GM18526 (cell line): ENCODE data around the gene RUSF1.

Source experiments
- POLR2A ChIP-seq: IDR thresholded peaks from 3 replicates; pipeline ENCODE4 v1.6.1; 2011; ENCODE audit not compliant: insufficient read length; ENCODE audit errors: extremely low read depth

RUSF1 gene

GRCh38 chr16:31467151-31467773 is 40.9 kb downstream of the RUSF1 start:
- TF ChIP-seq POLR2A: no peak

DNA sequence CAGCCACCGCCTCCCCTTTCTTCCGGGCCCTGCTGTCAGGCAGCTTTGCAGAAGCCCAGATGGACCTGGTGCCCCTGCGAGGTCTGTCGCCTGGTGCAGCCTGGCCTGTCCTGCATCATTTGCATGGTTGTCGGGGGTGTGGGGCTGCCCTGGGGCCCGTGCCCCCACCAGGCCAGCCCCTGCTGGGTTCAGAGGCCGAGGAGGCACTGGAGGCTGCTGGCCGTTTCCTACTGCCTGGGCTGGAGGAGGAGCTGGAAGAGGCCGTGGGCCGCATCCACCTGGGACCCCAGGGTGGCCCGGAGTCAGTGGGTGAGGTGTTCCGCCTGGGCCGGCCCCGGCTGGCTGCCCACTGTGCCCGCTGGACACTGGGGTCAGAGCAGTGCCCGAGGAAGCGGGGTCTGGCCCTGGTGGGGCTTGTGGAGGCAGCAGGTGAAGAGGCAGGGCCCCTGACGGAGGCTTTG is 41.8 kb downstream of the RUSF1 start:
- no peak for TF ChIP-seq POLR2A

DNA sequence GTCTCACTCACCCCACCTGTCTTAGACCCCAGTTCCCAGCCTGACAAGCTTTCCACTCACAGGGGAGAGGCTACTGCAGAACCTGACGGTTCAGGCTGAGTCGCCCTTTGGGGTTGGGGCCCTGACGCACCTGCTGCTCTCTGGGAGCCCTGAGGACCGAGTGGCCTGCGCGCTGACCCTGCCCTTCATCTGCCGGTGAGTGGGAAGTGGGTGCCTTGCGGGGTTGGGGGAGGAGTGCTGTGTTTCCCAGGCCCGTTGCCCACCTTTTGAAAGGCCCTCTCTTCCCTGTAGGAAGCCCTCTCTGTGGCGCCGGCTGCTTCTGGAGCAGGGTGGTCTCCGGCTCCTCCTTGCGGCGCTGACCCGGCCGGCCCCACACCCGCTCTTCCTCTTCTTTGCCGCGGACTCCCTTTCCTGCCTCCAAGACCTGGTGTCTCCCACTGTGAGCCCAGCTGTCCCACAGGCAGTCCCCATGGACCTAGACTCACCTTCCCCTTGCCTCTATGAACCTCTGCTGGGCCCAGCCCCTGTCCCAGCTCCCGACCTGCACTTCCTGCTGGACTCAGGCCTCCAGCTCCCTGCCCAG is 42.3 kb downstream of the RUSF1 start:
- TF ChIP-seq POLR2A: no peak

DNA sequence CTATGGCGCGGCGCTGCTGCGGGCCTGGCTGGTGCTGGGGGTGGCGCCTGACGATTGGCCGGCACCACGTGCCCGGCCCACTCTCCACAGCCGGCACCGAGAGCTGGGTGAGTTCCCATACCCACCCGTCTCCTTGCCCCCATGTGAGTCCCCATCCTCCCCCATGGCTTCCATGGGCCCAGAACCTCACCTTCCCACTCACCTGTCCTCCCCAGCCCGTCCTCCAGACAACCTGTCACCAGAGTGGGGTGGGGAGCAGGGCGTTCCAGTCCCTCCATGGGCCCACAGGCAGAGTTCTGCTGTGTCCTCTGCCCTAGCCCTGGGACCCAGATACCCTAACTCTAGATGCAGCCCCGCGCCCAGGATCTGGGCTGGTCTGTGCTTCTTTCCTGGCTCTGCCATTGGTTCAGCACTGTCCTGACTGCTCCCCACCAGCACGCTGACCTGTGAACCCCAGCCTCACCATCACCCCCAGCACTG is 43.4 kb downstream of the RUSF1 start:
- no peak for TF ChIP-seq POLR2A

DNA sequence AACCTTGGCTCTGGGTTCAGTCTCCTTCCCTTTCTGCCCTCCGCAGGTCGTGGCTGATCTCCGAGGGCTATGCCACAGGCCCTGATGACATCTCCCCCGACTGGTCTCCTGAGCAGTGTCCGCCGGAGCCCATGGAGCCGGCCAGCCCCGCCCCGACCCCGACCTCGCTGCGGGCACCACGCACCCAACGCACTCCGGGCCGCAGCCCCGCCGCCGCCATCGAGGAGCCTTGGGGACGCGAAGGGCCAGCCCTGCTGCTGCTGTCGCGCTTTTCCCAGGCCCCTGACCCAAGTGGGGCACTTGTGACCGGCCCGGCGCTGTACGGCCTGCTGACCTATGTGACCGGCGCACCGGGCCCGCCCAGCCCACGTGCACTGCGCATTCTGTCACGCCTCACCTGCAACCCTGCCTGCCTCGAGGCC is 43.8 kb downstream of the RUSF1 start:
- no peak for TF ChIP-seq POLR2A

GRCh38 chr16:31461921-31462804 is 46.0 kb downstream of the RUSF1 start:
- TF ChIP-seq POLR2A: no peak

DNA sequence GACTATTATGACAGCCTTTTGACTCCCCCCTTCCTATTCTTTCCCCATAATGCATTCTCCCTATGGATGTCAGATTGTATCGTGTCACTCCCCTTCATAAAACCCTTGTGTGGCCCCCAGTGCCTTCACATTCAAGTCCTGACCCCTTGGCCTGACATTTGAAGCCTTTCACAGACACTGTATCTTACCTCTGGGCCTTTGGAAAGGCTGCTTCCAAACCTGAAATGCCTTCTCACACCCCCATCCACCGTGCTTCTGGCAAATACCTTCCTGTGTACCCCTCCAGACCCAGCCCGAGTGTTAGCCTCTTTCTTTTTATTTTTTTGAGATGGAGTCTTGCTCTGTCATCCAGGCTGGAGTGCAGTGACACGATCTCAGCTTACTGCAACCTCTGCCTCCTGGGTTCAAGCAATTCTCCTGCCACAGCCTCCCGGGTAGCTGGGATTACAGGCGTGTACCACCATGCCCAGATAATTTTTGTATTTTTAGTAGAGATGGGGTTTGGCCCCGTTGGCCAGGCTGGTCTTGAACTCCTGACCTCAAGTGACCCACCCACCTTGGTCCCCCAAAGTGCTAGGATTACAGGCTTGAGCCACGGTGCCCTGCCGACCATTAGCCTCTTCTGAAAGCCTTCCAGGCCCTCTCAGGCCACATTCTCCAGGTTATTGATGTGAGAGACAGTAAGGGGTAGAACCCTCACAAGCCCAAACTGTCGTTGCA is 46.8 kb downstream of the RUSF1 start:
- no peak for TF ChIP-seq POLR2A

DNA sequence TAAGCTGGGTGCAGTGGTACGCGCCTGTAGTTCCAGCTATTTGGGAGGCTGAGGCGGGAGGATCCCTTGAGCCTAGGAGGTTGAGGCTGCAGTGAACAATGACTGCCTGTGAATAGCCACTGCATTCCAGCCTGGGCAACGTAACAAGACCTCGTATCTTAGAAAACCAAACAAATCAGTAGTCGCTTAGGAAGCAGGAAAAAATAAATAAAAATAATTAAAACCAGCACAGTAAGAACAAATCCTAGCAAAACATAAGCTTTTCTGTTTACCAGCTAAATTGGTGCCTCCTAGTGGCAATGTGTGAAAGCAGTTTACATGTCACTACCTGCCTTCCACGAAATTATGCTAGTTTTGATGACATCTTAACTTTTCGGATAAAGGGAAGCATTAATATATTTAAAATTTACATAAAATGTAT is 47.6 kb downstream of the RUSF1 start:
- no peak for TF ChIP-seq POLR2A

GRCh38 chr16:31459687-31460581 is 48.3 kb downstream of the RUSF1 start:
- no peak for TF ChIP-seq POLR2A

GRCh38 chr16:31458844-31459686 is 49.1 kb downstream of the RUSF1 start, which contains the start of gene ARMC5:
TSS of gene ARMC5 (plus strand) at chr16:31459501. CDS start at chr16:31459525, 24 bp downstream.
- peak; percentile 86 for TF ChIP-seq POLR2A

DNA sequence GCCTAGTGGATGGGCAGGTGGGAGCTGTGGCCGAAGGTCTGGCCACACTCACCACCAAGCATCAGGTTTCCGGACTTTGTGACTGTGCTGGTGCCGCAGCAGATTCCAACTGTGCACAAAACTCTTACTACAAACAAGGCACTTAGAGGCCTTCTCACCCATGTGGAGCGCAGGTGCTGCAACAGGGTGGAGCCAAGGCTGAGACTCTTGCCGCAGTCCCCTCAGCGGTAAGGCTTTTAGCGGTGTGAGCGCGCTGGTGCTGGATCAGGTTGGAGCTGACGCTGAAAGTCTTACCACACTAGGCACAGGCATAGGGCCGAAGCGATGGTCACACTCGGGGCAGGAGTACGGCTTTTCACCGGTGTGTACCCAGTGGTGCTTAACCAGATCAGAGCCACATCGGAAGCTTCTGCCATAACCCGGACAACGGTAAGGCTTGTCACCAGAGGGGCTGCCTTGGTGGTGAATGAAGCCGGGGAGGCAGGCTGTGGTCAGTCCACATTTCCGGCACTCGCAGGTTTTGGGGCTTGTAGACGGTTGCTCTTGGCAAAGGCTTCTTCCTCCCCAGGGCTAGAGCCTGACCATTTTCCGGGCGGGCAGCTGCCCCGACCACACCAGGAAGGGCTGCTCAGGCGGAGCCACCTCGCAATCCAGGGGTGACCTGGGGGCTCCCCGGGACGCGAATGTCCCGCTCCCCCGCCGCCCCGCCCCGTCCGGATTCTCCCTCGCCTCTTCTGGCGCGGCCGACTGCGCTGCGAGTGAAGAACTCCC is 49.9 kb downstream of the RUSF1 start:
- TF ChIP-seq POLR2A: peak; percentile 23

DNA sequence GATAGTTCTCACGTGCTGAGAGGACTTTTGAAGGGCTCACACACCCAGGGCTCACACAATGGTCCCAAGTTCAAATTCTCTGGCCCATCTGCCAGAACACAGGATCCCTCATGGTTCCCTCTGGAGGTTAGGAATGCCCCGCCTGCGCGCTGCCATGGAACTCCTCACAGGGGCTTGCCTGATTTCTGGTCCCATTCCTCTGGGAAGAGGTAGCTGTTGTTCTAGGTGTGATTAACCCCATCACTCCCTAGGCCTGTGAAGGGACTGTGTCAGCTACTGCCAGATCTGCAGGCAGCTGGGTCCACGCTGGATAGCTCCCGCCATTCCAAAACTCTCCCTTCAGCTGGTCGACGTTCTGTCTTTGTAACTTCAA is 51.2 kb downstream of the RUSF1 start:
- no peak for TF ChIP-seq POLR2A
